Dedifferentiated amniotic fluid mesenchymal stem cell (primary cell): ENCODE data around the gene NTRK2.
"Not testable (repeated sequence)": the region's sequence is repeated elsewhere in the genome, so short reads cannot be mapped to it uniquely, and the experiment has no call there.

ENCODE experiments used
- DNase-seq: peaks from one replicate; pipeline ENCODE4 v3.0.0-alpha.2; 2016; ENCODE audit errors: extremely low spot score

NTRK2 gene

DNA sequence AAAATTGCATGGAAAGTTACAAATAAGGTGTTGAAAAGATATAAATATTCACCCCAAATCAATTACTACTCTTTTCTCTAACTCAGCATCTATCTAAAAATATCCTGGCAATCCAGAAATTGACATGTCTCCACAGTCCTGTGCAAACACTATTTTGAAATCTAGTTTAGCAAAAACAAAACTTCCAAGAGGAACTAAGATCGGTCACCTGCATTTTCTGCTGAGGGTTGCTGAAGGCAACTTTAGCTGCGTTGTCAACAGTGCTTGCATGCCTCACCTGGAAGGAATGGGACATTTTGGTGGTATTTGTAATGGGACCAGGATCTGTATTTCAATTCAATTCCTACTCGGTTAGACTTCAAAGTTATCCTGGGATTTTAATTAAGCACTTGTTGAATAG lies 398.3 kb downstream of the NTRK2 start:
- DNase-seq = no peak

DNA sequence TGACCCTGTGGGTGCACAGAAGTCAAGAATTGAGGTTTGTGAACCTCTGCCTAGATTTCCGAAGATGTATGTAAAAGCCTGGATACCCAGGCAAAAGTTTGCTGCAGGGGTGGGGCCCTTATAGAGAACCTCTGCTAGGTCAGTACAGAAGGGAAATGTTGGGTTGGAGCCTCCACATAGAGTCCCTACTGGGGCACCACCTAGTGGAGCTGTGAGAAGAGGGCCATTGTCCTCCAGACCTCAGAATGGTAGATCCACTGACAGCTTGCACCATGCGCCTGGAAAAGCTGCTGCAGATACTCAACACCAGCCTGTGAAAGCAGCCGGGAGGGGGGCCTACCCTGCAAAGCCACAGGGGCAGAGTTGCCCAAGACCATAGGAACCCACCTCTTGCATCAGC lies 399.9 kb downstream of the NTRK2 start:
- DNase-seq = not testable (repeated sequence)
